ENCODE results near the gene NDUFS4.

Gene NDUFS4

DNA sequence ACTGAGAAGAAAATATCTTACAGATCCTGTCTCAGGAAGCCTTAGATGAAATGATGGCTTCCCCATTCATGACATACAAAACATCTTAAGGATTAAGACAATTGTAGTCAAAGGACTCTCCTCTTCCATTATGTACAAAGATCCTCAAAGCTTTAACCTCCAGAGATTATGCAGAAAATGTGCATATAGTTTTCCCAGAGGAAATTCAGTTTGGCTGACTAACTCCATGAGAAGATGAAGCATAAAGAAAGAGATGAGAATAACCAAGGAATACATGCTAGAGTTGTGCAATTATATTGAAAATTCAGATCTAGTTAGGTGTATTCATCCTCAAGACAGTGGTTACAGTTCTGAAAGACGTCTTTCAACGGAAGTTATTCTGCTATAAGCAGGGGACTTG lies 18.6 kb upstream of the NDUFS4 start:
- TF ChIP-seq, protein P1, sequence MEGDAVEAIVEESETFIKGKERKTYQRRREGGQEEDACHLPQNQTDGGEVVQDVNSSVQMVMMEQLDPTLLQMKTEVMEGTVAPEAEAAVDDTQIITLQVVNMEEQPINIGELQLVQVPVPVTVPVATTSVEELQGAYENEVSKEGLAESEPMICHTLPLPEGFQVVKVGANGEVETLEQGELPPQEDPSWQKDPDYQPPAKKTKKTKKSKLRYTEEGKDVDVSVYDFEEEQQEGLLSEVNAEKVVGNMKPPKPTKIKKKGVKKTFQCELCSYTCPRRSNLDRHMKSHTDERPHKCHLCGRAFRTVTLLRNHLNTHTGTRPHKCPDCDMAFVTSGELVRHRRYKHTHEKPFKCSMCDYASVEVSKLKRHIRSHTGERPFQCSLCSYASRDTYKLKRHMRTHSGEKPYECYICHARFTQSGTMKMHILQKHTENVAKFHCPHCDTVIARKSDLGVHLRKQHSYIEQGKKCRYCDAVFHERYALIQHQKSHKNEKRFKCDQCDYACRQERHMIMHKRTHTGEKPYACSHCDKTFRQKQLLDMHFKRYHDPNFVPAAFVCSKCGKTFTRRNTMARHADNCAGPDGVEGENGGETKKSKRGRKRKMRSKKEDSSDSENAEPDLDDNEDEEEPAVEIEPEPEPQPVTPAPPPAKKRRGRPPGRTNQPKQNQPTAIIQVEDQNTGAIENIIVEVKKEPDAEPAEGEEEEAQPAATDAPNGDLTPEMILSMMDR (IDR thresholded peaks at IDR 0.05; ENCODE audit: low read depth, low read length) = no peak
- TF ChIP-seq EZH2phosphoT487 (IDR thresholded peaks at IDR 0.05; ENCODE audit: low read depth) = no peak
- Histone ChIP-seq H3K36me3 (replicated peaks; ENCODE audit: low read depth, low read length) (no peaks in the 10 kb centered on the region), H4K20me1 (ENCODE audit: insufficient read depth, low read length) (no peaks in the 10 kb centered on the region), H3K27me3 (ENCODE audit: low read depth, low read length) (no peaks in the 10 kb centered on the region), H3K9me3 (ENCODE audit: insufficient read depth, low read length) (no peaks in the 10 kb centered on the region), H3K4me2 (ENCODE audit: low read length) (no peak overlapping the region), H3K4me3 (ENCODE audit: low read length) (no peak overlapping the region), H3K79me2 (ENCODE audit: low read length) (no peaks in the 10 kb centered on the region), H3K4me1 (ENCODE audit: low read length) (0 out of 2 replicates have a peak, but pooled peaks cover 3% of the 10 kb centered on the region), H3K27ac (ENCODE audit: low read length) (no peak overlapping the region), H3K9ac (ENCODE audit: low read length) (no peak overlapping the region), H2AFZ (ENCODE audit: low read depth, low read length) (no peak overlapping the region)

DNA sequence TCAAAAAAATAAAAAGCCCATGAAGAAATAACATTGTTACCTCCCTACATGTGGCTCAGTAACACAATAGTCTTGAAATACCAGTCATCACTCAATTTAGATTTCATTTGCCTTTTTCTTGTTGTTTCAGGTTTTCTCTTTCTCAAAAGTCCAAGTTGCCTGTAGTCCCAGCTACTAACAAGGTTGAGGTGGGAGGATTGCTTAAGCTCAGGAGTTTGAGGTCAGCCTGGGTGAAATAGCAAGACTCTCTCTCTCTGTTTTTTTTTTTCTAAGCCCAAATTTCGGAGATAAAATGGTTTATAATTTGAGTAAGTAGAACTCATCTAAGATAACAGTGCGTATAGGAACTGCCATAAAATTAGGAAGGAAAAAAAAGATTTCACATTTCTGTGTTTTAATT lies 17.5 kb upstream of the NDUFS4 start:
- Histone ChIP-seq H3K9ac (ENCODE audit: low read length) (no peak overlapping the region), H3K9me3 (ENCODE audit: insufficient read depth, low read length) (no peaks in the 10 kb centered on the region), H3K27ac (ENCODE audit: low read length) (no peak overlapping the region), H3K27me3 (ENCODE audit: low read depth, low read length) (no peaks in the 10 kb centered on the region), H4K20me1 (ENCODE audit: insufficient read depth, low read length) (no peaks in the 10 kb centered on the region), H3K4me1 (ENCODE audit: low read length) (0 out of 2 replicates have a peak, but pooled peaks cover 4% of the 10 kb centered on the region), H3K79me2 (ENCODE audit: low read length) (no peaks in the 10 kb centered on the region), H3K36me3 (replicated peaks; ENCODE audit: low read depth, low read length) (no peaks in the 10 kb centered on the region), H3K4me2 (ENCODE audit: low read length) (no peak overlapping the region), H3K4me3 (ENCODE audit: low read length) (no peak overlapping the region), H2AFZ (ENCODE audit: low read depth, low read length) (no peak overlapping the region)
- TF ChIP-seq, protein P1 (IDR thresholded peaks at IDR 0.05; ENCODE audit: low read depth, low read length) = no peak
- TF ChIP-seq EZH2phosphoT487 (IDR thresholded peaks at IDR 0.05; ENCODE audit: low read depth) = no peak

DNA sequence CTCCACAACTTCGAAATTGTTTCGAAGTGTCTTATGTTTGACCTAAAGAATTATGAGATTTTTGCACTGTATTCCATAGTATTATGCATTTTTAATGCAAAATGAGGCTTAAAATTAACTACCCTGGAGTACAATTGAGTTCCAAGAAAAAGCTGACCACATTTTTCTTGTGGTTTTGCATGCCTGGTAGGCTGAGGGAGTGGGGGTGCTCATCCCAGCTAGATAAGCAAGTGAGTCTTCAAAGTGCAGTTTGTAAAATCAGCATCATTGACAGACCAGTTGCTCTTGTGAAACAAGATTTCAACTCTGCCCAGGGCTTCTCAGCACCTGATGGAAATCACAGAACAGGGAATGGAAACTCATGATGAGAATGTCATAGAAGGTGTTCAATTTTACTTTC lies 17.0 kb upstream of the NDUFS4 start:
- no peak overlapping the region for H3K4me2 ChIP-seq (ENCODE audit: low read length)

DNA sequence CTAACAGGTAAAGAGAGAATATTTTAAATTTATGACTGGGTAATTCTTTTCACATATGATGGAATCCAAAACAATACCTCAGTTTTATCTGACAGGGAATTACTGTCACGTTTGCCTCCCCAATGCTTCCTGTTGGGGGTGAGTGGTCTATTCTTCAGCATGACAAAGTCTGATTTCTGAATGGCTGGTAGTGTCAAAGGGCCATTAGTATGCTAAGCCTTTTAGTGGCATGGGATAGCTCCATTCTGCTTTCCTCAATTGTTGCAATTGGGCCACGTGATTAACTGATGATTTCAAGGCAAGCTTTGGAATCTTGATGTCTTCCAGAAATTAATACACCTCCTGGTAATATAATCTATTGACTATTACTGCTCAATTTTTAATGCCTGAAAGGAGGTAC lies 14.7 kb upstream of the NDUFS4 start:
- Histone ChIP-seq H3K4me1 (ENCODE audit: low read length) (peaks cover 16% of the 10 kb centered on the region), H3K4me2 (ENCODE audit: low read length) (no peak overlapping the region), H3K79me2 (ENCODE audit: low read length) (no peaks in the 10 kb centered on the region), H3K36me3 (replicated peaks; ENCODE audit: low read depth, low read length) (no peaks in the 10 kb centered on the region), H4K20me1 (ENCODE audit: insufficient read depth, low read length) (no peaks in the 10 kb centered on the region), H3K27ac (ENCODE audit: low read length) (no peak overlapping the region), H3K27me3 (ENCODE audit: low read depth, low read length) (no peaks in the 10 kb centered on the region), H3K9ac (ENCODE audit: low read length) (no peak overlapping the region), H3K9me3 (ENCODE audit: insufficient read depth, low read length) (no peaks in the 10 kb centered on the region), H3K4me3 (ENCODE audit: low read length) (no peak overlapping the region), H2AFZ (ENCODE audit: low read depth, low read length) (no peak overlapping the region)
- TF ChIP-seq, protein P1 (IDR thresholded peaks at IDR 0.05; ENCODE audit: low read depth, low read length) = no peak
- TF ChIP-seq EZH2phosphoT487 (IDR thresholded peaks at IDR 0.05; ENCODE audit: low read depth) = no peak

More for the DNA sequence above, 17.0 kb upstream of the NDUFS4 start:
- Histone ChIP-seq H3K9me3 (ENCODE audit: insufficient read depth, low read length) (no peaks in the 10 kb centered on the region), H3K79me2 (ENCODE audit: low read length) (no peaks in the 10 kb centered on the region), H3K9ac (ENCODE audit: low read length) (no peak overlapping the region), H3K4me1 (ENCODE audit: low read length) (peaks cover 9% of the 10 kb centered on the region), H4K20me1 (ENCODE audit: insufficient read depth, low read length) (no peaks in the 10 kb centered on the region), H3K4me3 (ENCODE audit: low read length) (no peak overlapping the region), H3K36me3 (replicated peaks; ENCODE audit: low read depth, low read length) (no peaks in the 10 kb centered on the region), H3K27ac (ENCODE audit: low read length) (no peak overlapping the region), H2AFZ (ENCODE audit: low read depth, low read length) (no peak overlapping the region), H3K27me3 (ENCODE audit: low read depth, low read length) (no peaks in the 10 kb centered on the region)
- no peak for TF ChIP-seq EZH2phosphoT487 (IDR thresholded peaks at IDR 0.05; ENCODE audit: low read depth)
- TF ChIP-seq, protein P1 (IDR thresholded peaks at IDR 0.05; ENCODE audit: low read depth, low read length) = no peak

Measured in OCI-LY3 (cell line).